Inflammatory macrophage (primary cell): ENCODE data around the gene PICALM.
"Not testable (repeated sequence)": the region's sequence is repeated elsewhere in the genome, so short reads cannot be mapped to it uniquely, and the experiment has no call there.

ENCODE experiments used
- DNase-seq, 2 donors: peaks; one replicate each; pipeline ENCODE4 v3.0.0-alpha.2; 2020 to 2022

Gene PICALM

GRCh38 chr11:85970593-85970992 is 98.3 kb downstream of the PICALM start:
- no peak for DNase-seq

- DNase-seq, result no peak
These were observed 101.4 kb downstream of the PICALM start for GRCh38 chr11:85967457-85967856.

DNA sequence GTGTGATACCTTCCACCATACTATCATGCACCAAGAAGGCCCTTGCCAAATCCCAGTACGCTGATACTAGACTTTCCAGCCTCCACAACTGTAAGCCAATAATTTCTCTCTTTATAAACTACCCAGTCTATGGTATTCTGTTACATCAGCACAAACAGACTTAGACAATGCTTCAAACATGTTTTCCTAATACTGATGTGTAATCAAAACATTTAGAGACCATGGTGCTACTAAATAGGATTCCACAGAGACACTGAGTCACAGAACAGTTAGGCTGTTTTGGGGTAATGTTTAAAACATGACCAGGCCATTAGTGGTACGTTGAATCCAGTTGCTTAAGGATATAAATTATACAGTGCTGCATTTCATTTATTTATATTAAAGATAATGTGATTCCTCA is 103.7 kb downstream of the PICALM start:
- no peak for DNase-seq

DNA sequence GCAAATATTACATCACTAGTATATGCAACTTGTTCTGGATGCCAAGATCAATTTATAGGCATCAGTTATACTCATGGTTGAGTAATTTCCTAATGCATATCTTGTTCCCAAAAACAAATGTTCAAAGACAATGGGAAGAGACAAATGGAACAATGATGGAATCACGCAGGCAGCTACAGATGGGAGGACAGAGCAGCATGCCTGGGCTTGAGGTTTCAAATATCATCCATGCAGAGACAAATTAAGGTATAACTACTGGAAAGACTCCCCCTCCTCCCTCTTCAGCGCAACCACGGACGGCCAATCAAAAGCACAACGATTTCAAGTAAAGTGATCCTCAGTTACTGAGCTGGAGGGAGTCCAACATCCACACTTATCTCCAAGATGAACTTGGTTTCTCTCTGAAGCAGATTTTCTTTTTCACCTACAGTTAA is 106.9 kb downstream of the PICALM start:
- no peak for DNase-seq

- no peak for DNase-seq
These were observed 107.8 kb downstream of the PICALM start for GRCh38 chr11:85961130-85961529.

DNA sequence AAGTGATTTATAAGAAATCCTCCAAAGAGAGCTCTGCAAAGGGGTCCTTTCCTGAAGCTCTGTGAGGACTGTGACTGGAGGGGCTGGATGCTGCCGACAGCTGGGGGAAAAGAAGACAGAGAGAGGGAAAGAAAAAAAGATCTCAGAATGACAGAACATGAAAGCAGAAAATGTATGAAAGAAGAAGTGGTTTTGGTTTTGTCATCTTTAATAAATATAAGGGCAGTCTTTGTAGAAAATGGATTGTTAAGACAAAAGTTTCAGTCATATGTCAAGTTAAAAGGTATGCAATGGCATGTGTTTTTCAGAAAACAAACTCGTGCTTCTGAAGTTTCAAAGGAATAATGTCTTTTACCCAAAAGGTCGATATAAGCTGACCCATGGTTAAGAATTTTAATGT is 108.2 kb downstream of the PICALM start:
- no peak for DNase-seq

GRCh38 chr11:85955531-85955930 is 113.4 kb downstream of the PICALM start:
- DNase-seq, result no peak

- DNase-seq, result peak; percentile 11 to 29
These were observed 115.3 kb downstream of the PICALM start for GRCh38 chr11:85953491-85954143.

GRCh38 chr11:85952108-85952485 is 116.8 kb downstream of the PICALM start:
- not testable (repeated sequence) for DNase-seq

GRCh38 chr11:85951428-85952107 is 117.3 kb downstream of the PICALM start:
- DNase-seq, result no peak

DNA sequence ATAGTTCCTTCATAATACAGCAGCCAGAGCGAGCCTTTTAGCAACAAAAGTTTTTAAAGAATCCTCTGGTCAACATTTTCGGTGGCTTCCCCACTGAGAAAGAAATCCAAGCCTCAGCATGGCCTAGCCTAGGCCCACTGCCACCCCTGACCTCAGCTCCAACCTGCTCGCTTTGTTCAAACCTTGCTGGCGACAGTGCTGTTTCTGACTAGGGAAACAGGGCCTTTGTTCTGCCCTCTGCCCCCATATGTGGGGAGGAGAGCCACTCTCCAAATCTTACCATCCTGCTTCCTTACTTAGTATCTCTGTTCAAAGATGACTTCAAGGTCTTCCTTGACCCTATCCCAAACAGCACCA is 117.9 kb downstream of the PICALM start:
- DNase-seq, result no peak

- DNase-seq, result no peak
These were observed 118.4 kb downstream of the PICALM start for GRCh38 chr11:85950317-85951048.

GRCh38 chr11:85949798-85950197 is 119.1 kb downstream of the PICALM start:
- no peak for DNase-seq

GRCh38 chr11:85948884-85949283 is 120.0 kb downstream of the PICALM start:
- DNase-seq, result no peak

DNA sequence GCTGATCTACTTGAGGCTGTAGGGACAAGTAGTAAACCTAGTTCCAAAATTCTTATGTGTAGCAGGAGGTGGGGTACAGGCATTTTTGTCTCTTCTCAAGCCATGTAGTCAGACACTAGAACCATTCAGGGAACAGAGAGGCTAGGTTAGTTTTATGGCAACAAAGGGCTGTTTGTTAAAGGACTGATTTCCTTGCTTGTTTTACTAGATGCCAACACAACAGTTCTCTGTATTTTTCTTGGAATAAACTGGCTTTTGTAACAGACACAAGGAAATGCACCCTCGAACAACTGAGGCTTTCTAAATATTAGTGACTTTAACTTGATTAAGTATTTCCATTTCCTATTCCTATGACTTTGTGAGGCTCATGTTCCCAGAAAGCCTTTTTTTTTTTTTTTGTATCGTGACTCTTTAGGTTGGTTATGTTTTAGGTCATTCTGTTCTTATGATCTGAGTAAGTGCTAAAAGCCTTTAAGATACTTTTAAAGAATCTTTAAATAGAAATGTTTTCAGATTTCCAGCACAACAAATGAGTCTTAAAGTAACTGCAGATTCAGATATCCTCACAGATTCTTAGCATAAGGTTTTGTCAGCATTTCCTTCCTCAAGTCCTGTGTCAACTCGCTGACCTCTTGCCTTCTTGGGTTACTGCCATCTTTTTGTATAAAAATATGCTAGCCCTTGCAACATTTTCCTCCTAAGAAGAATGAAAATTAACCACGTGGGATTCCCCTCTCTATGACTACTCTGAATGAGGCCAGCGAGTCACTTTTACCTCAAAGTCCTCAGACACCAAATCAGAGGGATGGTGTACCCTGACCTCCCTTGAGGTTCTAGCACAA is 121.2 kb downstream of the PICALM start:
- peak; percentile 85 to 94 for DNase-seq

GRCh38 chr11:85946221-85946620 is 122.7 kb downstream of the PICALM start:
- no peak for DNase-seq

DNA sequence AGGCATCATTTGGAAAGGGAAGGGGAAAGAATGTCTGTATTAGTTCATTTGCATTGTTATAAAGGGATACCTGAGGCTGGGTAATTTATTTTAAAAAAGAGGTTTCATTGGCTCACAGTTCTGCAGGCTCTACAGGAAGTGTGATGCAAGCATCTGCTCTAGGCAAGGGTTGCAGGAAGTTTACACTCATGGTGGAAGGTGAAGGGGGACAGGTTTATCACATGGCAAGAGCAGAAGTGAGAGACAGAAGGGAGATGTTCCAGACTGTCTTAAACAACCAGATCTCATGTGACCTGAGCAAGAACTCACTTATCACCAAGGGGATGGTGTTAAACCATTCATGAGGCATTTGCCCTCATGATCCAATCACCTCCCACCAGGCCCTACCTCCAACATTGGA is 123.1 kb downstream of the PICALM start:
- peak; percentile 31 to 36 for DNase-seq

- no peak for DNase-seq
These were observed 123.6 kb downstream of the PICALM start for GRCh38 chr11:85945296-85945695.

- peak; percentile 40 to 63 for DNase-seq
These were observed 127.4 kb downstream of the PICALM start for GRCh38 chr11:85941380-85941973.

GRCh38 chr11:85939099-85940015 is 129.5 kb downstream of the PICALM start:
- DNase-seq, result no peak

GRCh38 chr11:85937835-85938234 is 131.0 kb downstream of the PICALM start:
- DNase-seq, result peak; percentile 57 to 69
